H7 (cell line): Measurements from ENCODE around the gene GRM8. TPM values are rescaled to one million over a fixed set of nuclear protein-coding genes. Genes with fewer than 3 reads are reported as not detected.

Experiments used
- DNase-seq: peaks from one replicate; pipeline ENCODE4 v3.0.0; 2012
- H3K27me3 ChIP-seq: 2 replicates; pipeline ENCODE4 v1.6.0; 2011; ENCODE audit warnings: mild to moderate bottlenecking, low read length; ENCODE audit not compliant: control insufficient read depth, insufficient read depth
- H3K36me3 ChIP-seq: replicated peaks from 2 replicates; pipeline ENCODE4 v1.5.1; 2011; ENCODE audit warnings: low read length; ENCODE audit not compliant: control insufficient read depth, insufficient read depth
- H3K4me3 ChIP-seq: 2 replicates; pipeline ENCODE4 v1.5.1; 2011; ENCODE audit warnings: low read depth, mild to moderate bottlenecking, control low read depth, low read length, moderate library complexity; ENCODE audit not compliant: insufficient read depth
- total RNA-seq: library from RNA; depleted of rRNA; stranded (reverse); fragments of >200 nt; shearing (Covaris generic); gene quantifications from 2 replicates; pipeline ENCODE4 v1.2.3, GENCODE V29; 2014

GRM8 gene
- total RNA-seq, 1 experiment from 2014 or later = 1.1 TPM

DNA sequence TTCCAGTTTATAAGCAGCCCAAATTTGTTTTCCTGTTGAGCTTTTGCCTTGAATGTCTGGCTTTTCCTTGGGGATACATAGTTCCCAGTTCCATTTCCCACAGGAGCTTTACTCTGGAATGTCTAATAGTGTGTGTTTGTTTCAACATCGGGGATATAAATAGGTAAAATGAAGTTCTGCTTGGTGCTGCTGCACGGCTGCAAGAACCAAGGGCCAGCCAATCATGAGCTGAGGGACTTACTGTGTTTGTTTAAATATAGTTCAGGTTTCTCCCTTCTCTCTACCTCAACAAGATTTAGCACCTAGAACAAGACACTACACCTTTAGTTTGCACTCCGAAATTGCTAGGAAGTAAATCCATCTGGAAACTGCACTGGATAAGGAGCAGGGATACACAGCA, 43.9 kb downstream of the GRM8 start:
- no peaks in the 10 kb centered on the region for H3K27me3 ChIP-seq
- H3K4me3 ChIP-seq = no peak overlapping the region
- no peaks in the 10 kb centered on the region for H3K36me3 ChIP-seq
- DNase-seq = no peak

DNA sequence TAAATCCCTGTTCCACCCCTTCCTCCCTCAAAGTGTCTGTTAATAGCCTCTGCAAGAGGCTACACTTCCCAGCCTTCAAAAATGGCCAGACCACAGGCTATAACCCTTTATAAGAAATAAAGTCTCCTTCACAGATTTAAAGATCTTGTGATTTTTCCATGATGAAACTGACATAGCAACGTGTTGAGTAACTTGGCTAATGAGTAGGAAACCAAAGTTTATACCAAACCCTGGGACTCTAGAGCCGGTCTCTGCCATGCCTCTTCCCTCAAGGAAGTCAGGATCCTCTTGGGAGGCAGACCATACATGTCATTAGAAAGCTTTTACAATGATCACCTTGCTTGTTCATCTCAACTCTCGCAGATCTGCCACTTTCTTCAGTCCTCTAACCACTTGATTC, 44.4 kb downstream of the GRM8 start:
- Histone ChIP-seq H3K27me3 (no peaks in the 10 kb centered on the region), H3K36me3 (no peaks in the 10 kb centered on the region), H3K4me3 (no peak overlapping the region)
- no peak for DNase-seq

DNA sequence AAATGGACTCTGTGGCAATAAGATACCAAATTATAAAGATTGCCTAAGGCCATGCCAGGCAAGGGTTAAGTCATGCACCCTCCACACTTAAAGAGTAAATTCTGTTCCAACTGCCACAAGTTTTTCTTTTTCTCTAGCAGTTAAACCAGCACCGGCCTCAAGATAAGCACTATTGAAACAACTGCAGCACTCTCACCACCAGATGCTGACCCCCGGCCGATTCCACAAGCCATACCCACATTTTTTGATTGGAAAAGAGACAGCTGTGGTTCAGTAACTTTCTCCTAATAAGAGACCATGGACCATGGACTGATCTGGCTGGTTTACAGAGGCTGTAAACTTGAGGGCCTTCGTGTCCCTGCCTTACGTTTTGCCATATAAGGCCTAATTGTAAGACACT, 44.9 kb downstream of the GRM8 start:
- Histone ChIP-seq H3K4me3 (no peak overlapping the region), H3K27me3 (no peaks in the 10 kb centered on the region), H3K36me3 (no peaks in the 10 kb centered on the region)
- no peak for DNase-seq

DNA sequence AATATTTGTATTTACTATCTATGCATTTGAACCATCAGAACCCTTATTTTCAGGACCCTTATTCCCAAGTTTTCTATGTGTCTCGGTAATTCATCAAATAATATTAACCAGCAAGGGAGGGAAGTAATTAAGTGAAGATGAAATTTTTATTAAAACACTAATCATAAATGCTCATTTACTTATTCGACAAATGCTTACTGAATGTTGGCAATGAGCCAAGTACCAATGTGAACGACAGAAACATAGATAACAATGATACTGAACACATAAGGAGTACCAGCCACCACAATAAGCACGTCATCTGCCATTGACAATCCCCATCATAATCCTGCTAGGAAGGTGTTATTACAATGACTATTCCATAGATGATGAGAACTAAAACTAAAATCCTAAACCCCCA, 45.5 kb downstream of the GRM8 start:
- DNase-seq = no peak
- H3K36me3 ChIP-seq = no peaks in the 10 kb centered on the region
- H3K4me3 ChIP-seq = no peak overlapping the region
- H3K27me3 ChIP-seq = no peaks in the 10 kb centered on the region

DNA sequence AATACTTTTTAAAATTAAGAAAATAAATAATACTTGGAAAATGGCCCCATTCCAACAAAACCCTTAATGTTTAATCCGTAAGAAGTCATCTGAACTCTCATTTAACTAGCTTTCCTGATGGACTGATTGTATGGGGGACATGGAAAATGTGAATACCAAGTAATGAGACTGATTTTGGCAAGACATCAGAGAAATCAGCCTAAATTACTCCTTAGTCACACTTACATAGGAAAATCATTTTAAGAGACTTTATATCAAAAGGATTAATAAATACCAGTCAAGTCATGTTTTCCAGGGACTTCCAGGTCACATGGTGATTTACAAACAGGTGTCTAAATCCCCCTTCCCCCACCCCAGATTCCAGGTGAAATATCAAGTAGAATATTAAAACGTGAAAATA, 58.2 kb downstream of the GRM8 start:
- H3K27me3 ChIP-seq = no peaks in the 10 kb centered on the region
- DNase-seq = no peak

DNA sequence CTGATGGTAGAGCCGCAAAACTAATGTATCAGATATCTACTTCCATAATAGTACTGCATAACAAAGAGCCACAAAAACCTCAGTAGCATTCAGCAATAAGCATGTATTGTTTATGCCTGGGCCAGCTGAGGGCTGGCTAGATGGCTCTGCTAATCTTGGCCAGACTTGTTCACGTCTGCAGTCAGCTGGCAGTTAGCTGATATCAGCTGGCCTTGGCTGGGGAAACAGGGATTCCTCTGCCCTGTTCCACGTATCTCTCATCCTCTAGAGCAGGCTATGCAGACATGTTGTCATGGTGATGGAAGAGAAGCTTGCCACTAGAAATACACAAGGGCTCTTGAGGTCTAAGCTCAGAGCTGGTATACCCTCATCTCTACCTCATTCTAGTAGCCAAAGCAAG, 62.9 kb downstream of the GRM8 start:
- H3K4me3 ChIP-seq = no peak overlapping the region
- H3K27me3 ChIP-seq = no peaks in the 10 kb centered on the region
- DNase-seq = no peak
- no peaks in the 10 kb centered on the region for H3K36me3 ChIP-seq

More for the DNA sequence above, 58.2 kb downstream of the GRM8 start:
- Histone ChIP-seq H3K36me3 (no peaks in the 10 kb centered on the region), H3K4me3 (no peak overlapping the region)

DNA sequence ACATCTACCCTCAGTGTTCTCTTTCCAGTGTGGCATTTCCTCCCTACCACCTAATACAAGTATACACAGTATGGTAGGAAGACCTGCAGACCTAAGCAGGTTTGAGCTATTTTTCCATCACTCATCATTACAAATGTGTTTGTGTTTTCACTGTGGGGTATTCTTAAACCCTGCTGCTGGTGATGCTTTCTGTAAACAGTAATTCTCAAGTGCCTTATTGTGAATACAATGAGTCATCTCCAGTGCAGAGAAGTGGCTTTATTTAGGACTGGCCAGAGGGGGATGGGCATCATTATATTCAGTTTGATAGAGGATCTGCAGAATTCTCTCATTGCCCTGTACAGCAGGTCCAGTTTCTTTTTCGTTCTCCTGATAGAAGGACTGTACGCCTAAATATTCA, 63.7 kb downstream of the GRM8 start:
- H3K36me3 ChIP-seq = no peaks in the 10 kb centered on the region

DNA sequence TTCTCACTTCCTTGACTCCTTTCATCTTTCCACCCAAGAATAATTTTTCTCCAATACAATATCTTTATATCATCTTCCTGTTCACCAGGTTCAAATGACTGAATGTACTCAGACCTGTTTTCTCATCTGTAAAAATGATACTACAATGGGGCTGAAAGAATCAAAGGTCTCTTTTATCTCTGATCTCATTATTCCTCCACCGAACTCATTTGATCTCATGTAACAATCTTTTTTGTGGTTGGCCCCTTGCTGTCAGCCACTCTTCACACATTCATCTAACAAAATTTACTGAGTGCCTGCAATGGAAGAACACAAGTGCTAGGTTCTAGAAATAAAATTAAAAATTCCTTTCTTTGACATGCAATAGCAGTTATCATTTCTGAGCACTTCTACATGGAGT, 65.0 kb downstream of the GRM8 start:
- H3K4me3 ChIP-seq = no peak overlapping the region
- H3K27me3 ChIP-seq = no peaks in the 10 kb centered on the region
- H3K36me3 ChIP-seq = no peaks in the 10 kb centered on the region
- DNase-seq = no peak

More for the DNA sequence above, 63.7 kb downstream of the GRM8 start:
- Histone ChIP-seq H3K27me3 (no peaks in the 10 kb centered on the region), H3K4me3 (no peak overlapping the region)
- DNase-seq = no peak

DNA sequence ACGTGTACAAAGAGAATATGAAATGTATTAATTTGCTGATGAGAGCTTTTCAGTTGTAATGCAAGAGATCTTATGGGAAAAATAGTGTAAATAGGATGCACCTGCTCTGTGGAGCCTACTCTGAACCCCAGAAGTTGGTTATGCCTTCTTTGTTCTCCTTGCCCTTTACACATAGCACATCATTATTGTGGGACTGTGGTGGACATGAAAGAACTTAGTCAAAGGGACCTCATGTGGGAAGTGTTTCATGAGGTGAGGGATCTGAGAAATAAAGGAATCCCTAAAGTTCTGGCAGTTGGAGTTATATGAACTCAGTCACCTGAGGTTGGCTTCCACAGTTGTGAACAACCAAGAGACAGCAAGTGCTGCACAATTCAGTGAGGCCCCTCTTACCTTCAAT, 66.1 kb downstream of the GRM8 start:
- Histone ChIP-seq H3K4me3 (no peak overlapping the region), H3K27me3 (no peaks in the 10 kb centered on the region), H3K36me3 (no peaks in the 10 kb centered on the region)
- no peak for DNase-seq

DNA sequence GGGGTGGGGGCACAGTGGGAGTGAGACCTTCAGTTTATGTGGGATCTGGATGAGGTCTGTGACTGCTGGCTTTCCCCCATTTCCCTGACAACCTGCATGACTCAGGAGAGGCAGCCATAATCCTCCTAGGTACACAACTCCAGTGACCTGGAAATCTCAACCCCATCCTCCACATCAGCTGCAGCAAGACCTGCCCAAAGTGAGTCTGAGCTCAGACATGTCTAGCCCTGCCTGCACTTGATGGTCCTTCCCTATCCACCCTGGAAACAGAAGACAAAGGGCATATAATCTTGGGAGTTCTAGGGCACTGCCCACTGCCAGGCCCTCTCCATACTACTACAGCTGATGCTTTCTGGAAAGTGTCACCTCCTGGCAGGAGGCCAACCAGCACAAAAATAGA, 75.6 kb downstream of the GRM8 start:
- Histone ChIP-seq H3K36me3 (no peaks in the 10 kb centered on the region), H3K4me3 (no peak overlapping the region), H3K27me3 (no peaks in the 10 kb centered on the region)
- no peak for DNase-seq

DNA sequence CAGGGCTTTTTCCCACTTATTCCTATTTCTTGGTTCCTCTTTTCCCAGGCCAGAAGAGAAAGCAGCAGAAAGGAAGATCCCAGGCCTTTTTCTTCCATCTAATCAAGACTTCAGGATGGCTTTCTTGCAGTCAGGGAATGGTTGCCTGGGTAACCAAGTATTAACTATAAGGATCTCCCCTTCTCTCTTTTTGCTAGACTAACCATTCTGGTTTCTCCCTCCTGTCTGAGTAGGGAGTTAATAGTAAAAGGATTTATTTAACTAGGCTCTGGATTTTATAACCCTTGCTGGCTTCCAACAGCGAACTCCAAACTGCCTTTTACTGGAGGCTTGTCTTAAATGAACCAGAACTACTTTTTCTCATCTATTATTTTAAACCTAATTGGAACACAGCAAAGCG, 90.4 kb downstream of the GRM8 start:
- Histone ChIP-seq H3K36me3 (no peaks in the 10 kb centered on the region), H3K4me3 (no peak overlapping the region), H3K27me3 (no peaks in the 10 kb centered on the region)
- no peak for DNase-seq

DNA sequence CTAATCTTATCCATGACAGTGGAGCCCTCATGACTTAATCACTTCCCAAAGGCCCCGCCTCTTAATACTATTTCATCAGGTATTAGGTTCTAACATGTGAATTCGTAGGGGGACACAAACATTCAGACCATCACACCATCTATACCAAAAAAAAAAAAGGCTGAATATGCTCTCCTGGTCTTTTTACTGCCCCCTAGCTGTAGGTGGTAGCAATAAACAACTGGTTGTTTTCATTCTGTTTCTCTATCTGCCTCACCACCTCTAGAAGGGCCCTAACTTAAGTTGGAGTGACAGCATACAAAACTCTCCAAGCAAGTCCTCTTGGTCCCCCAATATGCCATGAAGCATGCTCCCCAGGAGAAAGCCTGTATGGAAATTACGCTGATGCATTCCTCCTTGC, 94.1 kb downstream of the GRM8 start:
- H3K27me3 ChIP-seq = no peaks in the 10 kb centered on the region
- H3K4me3 ChIP-seq = no peak overlapping the region
- peak; percentile 5 for DNase-seq
- H3K36me3 ChIP-seq = no peaks in the 10 kb centered on the region

DNA sequence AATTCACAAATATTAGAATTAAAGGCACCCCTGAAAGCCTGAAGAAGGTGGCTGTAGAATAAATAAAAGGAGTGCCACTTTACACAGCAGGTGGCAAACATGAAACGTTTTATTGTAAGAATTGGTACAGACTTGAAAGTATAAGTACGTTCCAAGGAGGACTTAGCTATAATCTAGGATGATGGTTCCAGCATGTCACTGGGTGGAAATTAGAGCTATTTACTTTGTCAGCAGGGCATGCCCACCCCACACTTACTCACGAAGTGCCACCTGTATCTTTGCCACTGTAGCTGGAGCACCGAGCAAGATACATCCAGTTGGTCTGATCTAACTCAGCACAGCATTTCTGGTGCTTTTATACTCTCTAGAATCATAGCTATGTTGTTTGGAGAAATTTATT, 97.8 kb downstream of the GRM8 start:
- no peaks in the 10 kb centered on the region for H3K36me3 ChIP-seq
- no peaks in the 10 kb centered on the region for H3K27me3 ChIP-seq
- H3K4me3 ChIP-seq = no peak overlapping the region
- DNase-seq = no peak

DNA sequence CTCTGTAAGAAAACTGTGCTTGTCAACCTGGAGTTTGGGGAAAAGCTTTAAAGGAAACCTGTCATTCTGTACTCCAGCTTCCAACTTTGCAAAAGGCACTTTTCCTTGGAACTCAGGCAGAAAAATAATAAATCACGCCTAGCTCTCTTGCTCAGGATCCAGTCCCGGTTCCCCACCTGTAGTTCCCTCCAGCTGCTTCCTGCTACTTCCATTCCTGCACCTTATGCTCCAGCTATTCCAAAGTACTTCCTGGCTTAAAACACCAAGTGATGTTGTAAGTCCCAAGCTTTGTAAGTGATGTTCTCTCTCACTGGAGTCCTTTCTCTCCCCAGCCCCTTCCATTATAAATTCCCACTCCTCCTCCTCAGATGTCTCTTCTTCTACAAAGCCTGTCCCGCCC, 98.6 kb downstream of the GRM8 start:
- Histone ChIP-seq H3K27me3 (no peaks in the 10 kb centered on the region), H3K4me3 (no peak overlapping the region), H3K36me3 (no peaks in the 10 kb centered on the region)
- DNase-seq = no peak

DNA sequence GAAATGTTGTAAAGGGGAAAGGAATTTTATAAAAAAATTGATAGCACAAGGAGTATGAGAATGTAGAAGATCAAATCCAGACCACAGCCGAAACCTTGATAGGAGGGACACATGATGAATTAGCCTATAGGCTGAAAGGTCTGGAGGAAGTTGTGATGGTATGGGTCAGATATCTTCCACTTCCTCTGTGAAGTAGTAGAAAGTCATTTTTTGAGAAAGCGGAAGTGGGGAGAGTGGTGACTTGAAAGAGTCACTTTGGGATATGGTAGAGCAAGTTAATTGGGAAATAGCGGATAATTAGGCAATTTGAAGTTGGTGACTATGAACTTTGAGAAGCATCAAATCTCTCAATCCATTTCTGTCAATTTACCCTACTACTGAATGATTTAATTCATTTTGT, 99.4 kb downstream of the GRM8 start:
- H3K27me3 ChIP-seq = no peaks in the 10 kb centered on the region
- no peak overlapping the region for H3K4me3 ChIP-seq
- no peaks in the 10 kb centered on the region for H3K36me3 ChIP-seq
- DNase-seq = no peak

DNA sequence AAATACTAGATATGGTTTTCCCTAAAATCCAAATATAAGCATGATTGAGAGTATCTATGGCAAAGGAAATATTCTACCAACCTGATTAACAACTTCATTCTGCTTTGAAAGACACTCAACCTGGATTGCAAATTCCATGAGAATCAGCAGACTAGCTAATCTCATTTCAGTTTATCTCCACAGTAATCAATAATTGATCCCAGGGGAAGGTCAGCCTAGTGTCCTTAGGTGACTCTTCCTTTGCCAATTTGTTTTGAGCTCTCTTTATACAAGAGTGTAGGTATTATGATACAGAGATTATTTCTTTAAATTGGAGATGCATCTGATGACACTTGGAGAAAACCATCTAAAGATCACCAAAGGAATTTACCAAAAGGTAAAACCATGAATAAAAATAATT, 100.3 kb downstream of the GRM8 start:
- DNase-seq = no peak
- Histone ChIP-seq H3K36me3 (no peaks in the 10 kb centered on the region), H3K27me3 (no peaks in the 10 kb centered on the region), H3K4me3 (no peak overlapping the region)
